Nasal cavity respiratory epithelium epithelial cell of viscerocranial mucosa (primary cell): ENCODE results near the gene HBA2. TPM values are rescaled to one million over a fixed set of nuclear protein-coding genes. Genes with fewer than 3 reads are reported as not detected.

Experiments used
- total RNA-seq: library from RNA; depleted of rRNA; stranded (reverse); fragments of >200 nt; gene quantifications from 2 replicates; pipeline ENCODE4 v1.2.3, GENCODE V29; 2014

The HBA2 gene
- total RNA-seq: not detected in 2 replicates

DNA sequence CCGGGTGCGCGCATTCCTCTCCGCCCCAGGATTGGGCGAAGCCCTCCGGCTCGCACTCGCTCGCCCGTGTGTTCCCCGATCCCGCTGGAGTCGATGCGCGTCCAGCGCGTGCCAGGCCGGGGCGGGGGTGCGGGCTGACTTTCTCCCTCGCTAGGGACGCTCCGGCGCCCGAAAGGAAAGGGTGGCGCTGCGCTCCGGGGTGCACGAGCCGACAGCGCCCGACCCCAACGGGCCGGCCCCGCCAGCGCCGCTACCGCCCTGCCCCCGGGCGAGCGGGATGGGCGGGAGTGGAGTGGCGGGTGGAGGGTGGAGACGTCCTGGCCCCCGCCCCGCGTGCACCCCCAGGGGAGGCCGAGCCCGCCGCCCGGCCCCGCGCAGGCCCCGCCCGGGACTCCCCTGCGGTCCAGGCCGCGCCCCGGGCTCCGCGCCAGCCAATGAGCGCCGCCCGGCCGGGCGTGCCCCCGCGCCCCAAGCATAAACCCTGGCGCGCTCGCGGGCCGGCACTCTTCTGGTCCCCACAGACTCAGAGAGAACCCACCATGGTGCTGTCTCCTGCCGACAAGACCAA, at the start of gene HBA2:
HBA2 (plus strand) TSS at position 503 of the 568 bp plus-strand sequence; CDS start at position 540, 37 bp downstream.

DNA sequence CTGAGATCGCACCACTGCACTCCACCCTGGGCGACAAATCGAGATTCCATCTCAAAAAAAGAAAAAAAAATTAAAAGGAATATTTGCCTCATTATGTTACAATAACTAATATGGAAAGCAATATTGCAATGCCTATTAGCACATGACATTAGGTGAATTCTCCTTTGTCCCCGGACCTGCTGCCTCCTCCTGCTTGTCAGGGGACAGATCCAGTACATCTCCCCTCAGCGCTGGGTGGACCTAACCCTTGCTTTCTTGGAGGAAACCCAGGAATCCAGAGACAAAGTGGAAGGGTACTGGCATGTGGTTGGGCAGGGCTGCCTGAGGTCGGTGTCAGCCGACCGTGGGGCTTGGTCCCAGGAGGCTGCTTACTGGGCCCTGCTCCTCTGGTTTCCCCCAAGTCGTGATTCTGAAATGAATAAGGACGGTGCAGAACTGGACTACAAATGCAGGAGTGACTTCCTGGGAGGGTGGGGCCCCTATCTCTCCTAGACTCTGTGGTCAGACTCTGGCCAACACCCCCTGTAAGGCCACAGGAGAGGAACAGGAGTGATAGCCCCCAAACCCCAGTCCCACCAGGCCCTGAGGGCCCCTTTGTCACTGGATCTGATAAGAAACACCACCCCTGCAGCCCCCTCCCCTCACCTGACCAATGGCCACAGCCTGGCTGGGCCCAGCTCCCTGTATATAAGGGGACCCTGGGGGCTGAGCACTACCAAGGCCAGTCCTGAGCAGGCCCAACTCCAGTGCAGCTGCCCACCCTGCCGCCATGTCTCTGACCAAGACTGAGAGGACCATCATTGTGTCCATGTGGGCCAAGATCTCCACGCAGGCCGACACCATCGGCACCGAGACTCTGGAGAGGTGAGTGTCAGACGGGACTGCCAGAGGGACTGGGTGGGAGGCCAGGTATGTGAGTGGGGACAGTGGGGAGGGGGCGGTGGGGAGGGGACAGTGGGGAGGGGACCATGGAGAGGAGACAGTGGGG, 20.2 kb upstream of the HBA2 start, which contains the start of gene HBZ:
HBZ (plus strand) TSS at position 504 of the 988 bp plus-strand sequence; CDS start at position 770, 266 bp downstream.

DNA sequence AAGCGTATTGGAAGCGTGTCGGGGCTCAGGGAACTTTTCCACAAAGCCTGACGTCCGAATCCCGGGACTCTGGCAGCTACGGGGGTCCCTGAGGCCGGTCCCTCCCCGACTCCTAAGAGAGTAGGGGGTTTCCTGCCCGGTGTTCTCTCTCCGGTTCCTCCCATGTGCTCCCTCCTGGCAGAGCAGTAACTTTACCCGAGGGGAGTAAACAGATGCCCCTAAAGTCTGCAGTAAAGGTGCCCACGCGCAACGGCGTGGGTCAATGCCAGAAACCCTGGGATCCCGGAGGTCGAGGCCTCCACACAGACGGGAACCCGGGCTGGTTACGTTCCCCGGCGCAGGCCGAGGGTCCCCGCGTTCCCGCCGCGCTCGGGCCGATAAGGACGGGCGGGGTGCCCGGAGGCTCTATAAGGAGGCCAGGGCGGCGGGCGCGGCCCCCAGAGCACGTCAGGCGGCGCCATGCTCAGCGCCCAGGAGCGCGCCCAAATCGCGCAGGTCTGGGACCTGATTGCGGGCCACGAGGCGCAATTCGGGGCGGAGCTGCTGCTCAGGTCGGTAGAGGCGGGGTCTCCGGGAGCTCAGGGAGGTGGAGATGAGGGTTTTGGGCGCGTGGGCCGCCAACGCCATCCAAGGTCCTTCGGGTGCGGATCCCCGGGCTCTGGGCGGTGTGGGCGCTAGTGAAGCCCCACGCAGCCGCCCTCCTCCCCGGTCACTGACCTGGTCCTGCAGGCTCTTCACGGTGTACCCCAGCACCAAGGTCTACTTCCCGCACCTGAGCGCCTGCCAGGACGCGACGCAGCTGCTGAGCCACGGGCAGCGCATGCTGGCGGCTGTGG, 6.9 kb upstream of the HBA2 start, which contains the start of gene HBM:
HBM (plus strand) TSS at position 440 of the 836 bp plus-strand sequence; CDS start at position 460, 20 bp downstream.

DNA sequence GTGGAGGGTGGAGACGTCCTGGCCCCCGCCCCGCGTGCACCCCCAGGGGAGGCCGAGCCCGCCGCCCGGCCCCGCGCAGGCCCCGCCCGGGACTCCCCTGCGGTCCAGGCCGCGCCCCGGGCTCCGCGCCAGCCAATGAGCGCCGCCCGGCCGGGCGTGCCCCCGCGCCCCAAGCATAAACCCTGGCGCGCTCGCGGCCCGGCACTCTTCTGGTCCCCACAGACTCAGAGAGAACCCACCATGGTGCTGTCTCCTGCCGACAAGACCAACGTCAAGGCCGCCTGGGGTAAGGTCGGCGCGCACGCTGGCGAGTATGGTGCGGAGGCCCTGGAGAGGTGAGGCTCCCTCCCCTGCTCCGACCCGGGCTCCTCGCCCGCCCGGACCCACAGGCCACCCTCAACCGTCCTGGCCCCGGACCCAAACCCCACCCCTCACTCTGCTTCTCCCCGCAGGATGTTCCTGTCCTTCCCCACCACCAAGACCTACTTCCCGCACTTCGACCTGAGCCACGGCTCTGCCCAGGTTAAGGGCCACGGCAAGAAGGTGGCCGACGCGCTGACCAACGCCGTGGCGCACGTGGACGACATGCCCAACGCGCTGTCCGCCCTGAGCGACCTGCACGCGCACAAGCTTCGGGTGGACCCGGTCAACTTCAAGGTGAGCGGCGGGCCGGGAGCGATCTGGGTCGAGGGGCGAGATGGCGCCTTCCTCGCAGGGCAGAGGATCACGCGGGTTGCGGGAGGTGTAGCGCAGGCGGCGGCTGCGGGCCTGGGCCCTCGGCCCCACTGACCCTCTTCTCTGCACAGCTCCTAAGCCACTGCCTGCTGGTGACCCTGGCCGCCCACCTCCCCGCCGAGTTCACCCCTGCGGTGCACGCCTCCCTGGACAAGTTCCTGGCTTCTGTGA, 4.1 kb downstream of the HBA2 start, which contains the start of gene HBA1:
HBA1 (plus strand) TSS at position 204 of the 906 bp plus-strand sequence; CDS start at position 241, 37 bp downstream.

DNA sequence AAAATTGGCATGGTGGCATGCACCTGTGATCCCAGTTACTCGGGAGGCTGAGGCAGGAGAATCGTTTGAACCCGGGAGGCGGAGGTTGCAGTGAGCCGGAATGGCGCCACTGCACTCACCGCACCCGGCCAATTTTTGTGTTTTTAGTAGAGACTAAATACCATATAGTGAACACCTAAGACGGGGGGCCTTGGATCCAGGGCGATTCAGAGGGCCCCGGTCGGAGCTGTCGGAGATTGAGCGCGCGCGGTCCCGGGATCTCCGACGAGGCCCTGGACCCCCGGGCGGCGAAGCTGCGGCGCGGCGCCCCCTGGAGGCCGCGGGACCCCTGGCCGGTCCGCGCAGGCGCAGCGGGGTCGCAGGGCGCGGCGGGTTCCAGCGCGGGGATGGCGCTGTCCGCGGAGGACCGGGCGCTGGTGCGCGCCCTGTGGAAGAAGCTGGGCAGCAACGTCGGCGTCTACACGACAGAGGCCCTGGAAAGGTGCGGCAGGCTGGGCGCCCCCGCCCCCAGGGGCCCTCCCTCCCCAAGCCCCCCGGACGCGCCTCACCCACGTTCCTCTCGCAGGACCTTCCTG, 7.5 kb downstream of the HBA2 start, which contains the start of gene HBQ1:
HBQ1 (plus strand) TSS at position 359 of the 575 bp plus-strand sequence; CDS start at position 387, 28 bp downstream.

Other genes with a start within 250 kb of the HBA2 start
- 7.9 and 8.5 TPM in 2 replicates for gene POLR3K, start 119.3 kb upstream of the HBA2 start, total RNA-seq
- 6.2 and 10.0 TPM in 2 replicates for gene SNRNP25, start 119.0 kb upstream of the HBA2 start, total RNA-seq
- 11.6 and 30.7 TPM in 2 replicates for gene RHBDF1, start 100.2 kb upstream of the HBA2 start, total RNA-seq
- 63.4 and 133 TPM in 2 replicates for gene MPG, start 94.7 kb upstream of the HBA2 start, total RNA-seq
- 5.8 and 17.1 TPM in 2 replicates for gene NPRL3, start 34.2 kb upstream of the HBA2 start, total RNA-seq
- gene HBZ, start 20.2 kb upstream of the HBA2 start, total RNA-seq: not detected in 2 replicates
- not detected in 2 replicates for gene HBM, start 6.9 kb upstream of the HBA2 start, total RNA-seq
- gene HBA1, start 3.8 kb downstream of the HBA2 start, total RNA-seq: not detected in 2 replicates
- not detected in 2 replicates for gene HBQ1, start 7.6 kb downstream of the HBA2 start, total RNA-seq
- 24.6 and 34.0 TPM in 2 replicates for gene LUC7L, start 56.6 kb downstream of the HBA2 start, total RNA-seq
- gene FAM234A, start 61.9 kb downstream of the HBA2 start, total RNA-seq: 44.1 and 110 TPM in 2 replicates
- gene RGS11, start 103.1 kb downstream of the HBA2 start, total RNA-seq: 0.14 TPM in 1 of 2 replicates, not detected in the other
- gene ARHGDIG, start 107.7 kb downstream of the HBA2 start, total RNA-seq: 0.34 TPM in 1 of 2 replicates, not detected in the other
- 0.34 TPM in 1 of 2 replicates, not detected in the other for gene PDIA2, start 110.3 kb downstream of the HBA2 start, total RNA-seq
- gene AXIN1, start 179.8 kb downstream of the HBA2 start, total RNA-seq: 33.8 and 66.4 TPM in 2 replicates
- gene MRPL28, start 197.7 kb downstream of the HBA2 start, total RNA-seq: 46.4 and 98.8 TPM in 2 replicates
- gene PGAP6, start 209.1 kb downstream of the HBA2 start, total RNA-seq: 34.9 and 56.9 TPM in 2 replicates
- 23.9 and 52.0 TPM in 2 replicates for gene NME4, start 224.3 kb downstream of the HBA2 start, total RNA-seq
- gene DECR2, start 229.0 kb downstream of the HBA2 start, total RNA-seq: 4.8 and 8.5 TPM in 2 replicates